KMS-11 (cell line): ENCODE results near the gene CEP290.
"Not testable (repeated sequence)": the region's sequence is repeated elsewhere in the genome, so short reads cannot be mapped to it uniquely, and the experiment has no call there.

ENCODE experiments used
- H2AFZ ChIP-seq: fragments of 200-600 bp; sonication (generic); 2 replicates; pipeline ENCODE4 v1.6.1; 2016; ENCODE audit warnings: antibody characterized with exemption, mixed run types, low read depth
- H3K27ac ChIP-seq: fragments of 200-600 bp; sonication (generic); 2 replicates; pipeline ENCODE4 v1.6.1; 2016; ENCODE audit warnings: mild to moderate bottlenecking, mixed run types
- H3K27me3 ChIP-seq: fragments of 200-600 bp; sonication (generic); 2 replicates; pipeline ENCODE4 v1.6.1; 2017; ENCODE audit warnings: mild to moderate bottlenecking, low read depth, mixed run types, moderate library complexity; ENCODE audit not compliant: insufficient read depth
- H3K36me3 ChIP-seq: fragments of 200-600 bp; sonication (generic); 2 replicates; pipeline ENCODE4 v1.6.1; 2017; ENCODE audit warnings: mild to moderate bottlenecking, mixed run types; ENCODE audit not compliant: insufficient read depth
- H3K4me1 ChIP-seq: fragments of 200-600 bp; sonication (generic); 2 replicates; pipeline ENCODE4 v1.6.1; 2016; ENCODE audit warnings: mild to moderate bottlenecking, low read depth, mixed run types; ENCODE audit not compliant: poor library complexity, severe bottlenecking
- H3K4me2 ChIP-seq: fragments of 200-600 bp; sonication (generic); 2 replicates; pipeline ENCODE4 v1.7.0; 2016; ENCODE audit warnings: mild to moderate bottlenecking, mixed run types
- H3K4me3 ChIP-seq: fragments of 200-600 bp; sonication (generic); IDR thresholded peaks from 2 replicates; pipeline ENCODE4 v1.6.1; 2017; ENCODE audit warnings: low read depth, low read length, mixed read lengths; ENCODE audit not compliant: insufficient read depth
- H3K79me2 ChIP-seq: fragments of 200-600 bp; sonication (generic); 2 replicates; pipeline ENCODE4 v1.6.1; 2016; ENCODE audit warnings: low read depth, mixed run types; ENCODE audit not compliant: insufficient read depth
- H3K9ac ChIP-seq: fragments of 200-600 bp; sonication (generic); 2 replicates; pipeline ENCODE4 v1.6.1; 2016; ENCODE audit warnings: mild to moderate bottlenecking, mixed run types
- H4K20me1 ChIP-seq: fragments of 200-600 bp; sonication (generic); 2 replicates; pipeline ENCODE4 v1.6.1; 2016; ENCODE audit warnings: mild to moderate bottlenecking, mixed run types; ENCODE audit not compliant: insufficient read depth
- TF ChIP-seq, protein P1 (sequence below): fragments of 200-600 bp; sonication (generic); conservative IDR thresholded peaks from 2 replicates; pipeline ENCODE4 v1.6.1; 2017; ENCODE audit warnings: low read depth, mild to moderate bottlenecking, antibody characterized with exemption, low read length, moderate library complexity, mixed read lengths

The CEP290 gene

GRCh38 chr12:88036353-88036965 lies 105.4 kb downstream of the CEP290 start:
- peak overlapping the region; percentile 87; the same call in 1 of the 2 replicates for H2AFZ ChIP-seq

GRCh38 chr12:88035907-88036289 lies 106.0 kb downstream of the CEP290 start:
- Histone ChIP-seq H3K4me2 (peak overlapping the region; percentile 85), H4K20me1 (no peaks in the 10 kb centered on the region), H3K9ac (peak overlapping the region; percentile 79), H3K4me1 (peaks cover 33% of the 10 kb centered on the region), H3K4me3 (peak overlapping the region; percentile 37), H3K27me3 (no peaks in the 10 kb centered on the region), H2AFZ (peak overlapping the region; percentile 87), H3K36me3 (no peaks in the 10 kb centered on the region), H3K79me2 (peaks cover 49% of the 10 kb centered on the region), H3K27ac (peak overlapping the region; percentile 70)
- TF ChIP-seq, protein P1, sequence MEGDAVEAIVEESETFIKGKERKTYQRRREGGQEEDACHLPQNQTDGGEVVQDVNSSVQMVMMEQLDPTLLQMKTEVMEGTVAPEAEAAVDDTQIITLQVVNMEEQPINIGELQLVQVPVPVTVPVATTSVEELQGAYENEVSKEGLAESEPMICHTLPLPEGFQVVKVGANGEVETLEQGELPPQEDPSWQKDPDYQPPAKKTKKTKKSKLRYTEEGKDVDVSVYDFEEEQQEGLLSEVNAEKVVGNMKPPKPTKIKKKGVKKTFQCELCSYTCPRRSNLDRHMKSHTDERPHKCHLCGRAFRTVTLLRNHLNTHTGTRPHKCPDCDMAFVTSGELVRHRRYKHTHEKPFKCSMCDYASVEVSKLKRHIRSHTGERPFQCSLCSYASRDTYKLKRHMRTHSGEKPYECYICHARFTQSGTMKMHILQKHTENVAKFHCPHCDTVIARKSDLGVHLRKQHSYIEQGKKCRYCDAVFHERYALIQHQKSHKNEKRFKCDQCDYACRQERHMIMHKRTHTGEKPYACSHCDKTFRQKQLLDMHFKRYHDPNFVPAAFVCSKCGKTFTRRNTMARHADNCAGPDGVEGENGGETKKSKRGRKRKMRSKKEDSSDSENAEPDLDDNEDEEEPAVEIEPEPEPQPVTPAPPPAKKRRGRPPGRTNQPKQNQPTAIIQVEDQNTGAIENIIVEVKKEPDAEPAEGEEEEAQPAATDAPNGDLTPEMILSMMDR: no peak

More at GRCh38 chr12:88036353-88036965, 105.4 kb downstream of the CEP290 start:
- H3K4me2 ChIP-seq: peak overlapping the region; percentile 85
- no peaks in the 10 kb centered on the region for H4K20me1 ChIP-seq
- peaks cover 33% of the 10 kb centered on the region for H3K4me1 ChIP-seq
- peak overlapping the region; percentile 37 for H3K4me3 ChIP-seq
- no peaks in the 10 kb centered on the region for H3K27me3 ChIP-seq
- no peaks in the 10 kb centered on the region for H3K36me3 ChIP-seq
- H3K27ac ChIP-seq: peak overlapping the region; percentile 70; the same call in 1 of the 2 replicates
- TF ChIP-seq, protein P1: no peak
- peaks cover 54% of the 10 kb centered on the region for H3K79me2 ChIP-seq
- peak overlapping the region; percentile 79; the same call in 1 of the 2 replicates for H3K9ac ChIP-seq

- Histone ChIP-seq H2AFZ (peak overlapping the region; percentile 87), H3K27me3 (no peaks in the 10 kb centered on the region), H3K4me2 (peak overlapping the region; percentile 85), H3K79me2 (peaks cover 44% of the 10 kb centered on the region), H3K9ac (peak overlapping the region; percentile 79), H4K20me1 (no peaks in the 10 kb centered on the region), H3K27ac (peak overlapping the region; percentile 70), H3K4me3 (peak overlapping the region; percentile 37), H3K36me3 (no peaks in the 10 kb centered on the region), H3K4me1 (peaks cover 33% of the 10 kb centered on the region)
- TF ChIP-seq, protein P1: no peak
These were observed 106.5 kb downstream of the CEP290 start for GRCh38 chr12:88035271-88035906.

DNA sequence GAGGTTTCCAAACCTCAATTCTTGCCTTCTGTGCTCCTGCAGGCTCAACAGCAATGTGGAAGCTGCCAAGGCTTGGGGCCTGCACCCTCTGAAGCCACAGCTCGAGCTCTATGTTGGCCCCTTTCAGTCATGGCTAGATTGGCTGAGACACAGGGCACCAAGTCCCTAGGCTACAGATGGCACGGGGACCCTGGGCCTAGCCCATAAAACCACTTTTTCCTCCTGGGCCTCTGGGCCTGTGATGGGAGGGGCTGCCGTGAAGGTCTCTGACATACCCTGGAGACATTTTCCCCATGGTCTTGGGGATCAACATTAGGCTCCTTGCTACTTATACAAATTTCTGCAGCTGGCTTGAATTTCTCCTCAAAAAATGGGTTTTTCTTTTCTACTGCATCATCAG lies 110.7 kb downstream of the CEP290 start:
- H3K36me3 ChIP-seq, H3K4me1 ChIP-seq, H4K20me1 ChIP-seq, H2AFZ ChIP-seq, H3K4me2 ChIP-seq, H3K4me3 ChIP-seq, H3K9ac ChIP-seq, H3K27ac ChIP-seq, H3K79me2 ChIP-seq, H3K27me3 ChIP-seq: not testable (repeated sequence)
